ENCODE results near the gene RAB31.

The RAB31 gene

GRCh38 chr18:9775178-9775577 is 67.1 kb downstream of the RAB31 start:
- DNase-seq (ENCODE audit: insufficient read length, low spot score) (no peak), FAIRE-seq (no peak)

GRCh38 chr18:9779630-9780029 is 71.5 kb downstream of the RAB31 start:
- TF ChIP-seq, protein P1, sequence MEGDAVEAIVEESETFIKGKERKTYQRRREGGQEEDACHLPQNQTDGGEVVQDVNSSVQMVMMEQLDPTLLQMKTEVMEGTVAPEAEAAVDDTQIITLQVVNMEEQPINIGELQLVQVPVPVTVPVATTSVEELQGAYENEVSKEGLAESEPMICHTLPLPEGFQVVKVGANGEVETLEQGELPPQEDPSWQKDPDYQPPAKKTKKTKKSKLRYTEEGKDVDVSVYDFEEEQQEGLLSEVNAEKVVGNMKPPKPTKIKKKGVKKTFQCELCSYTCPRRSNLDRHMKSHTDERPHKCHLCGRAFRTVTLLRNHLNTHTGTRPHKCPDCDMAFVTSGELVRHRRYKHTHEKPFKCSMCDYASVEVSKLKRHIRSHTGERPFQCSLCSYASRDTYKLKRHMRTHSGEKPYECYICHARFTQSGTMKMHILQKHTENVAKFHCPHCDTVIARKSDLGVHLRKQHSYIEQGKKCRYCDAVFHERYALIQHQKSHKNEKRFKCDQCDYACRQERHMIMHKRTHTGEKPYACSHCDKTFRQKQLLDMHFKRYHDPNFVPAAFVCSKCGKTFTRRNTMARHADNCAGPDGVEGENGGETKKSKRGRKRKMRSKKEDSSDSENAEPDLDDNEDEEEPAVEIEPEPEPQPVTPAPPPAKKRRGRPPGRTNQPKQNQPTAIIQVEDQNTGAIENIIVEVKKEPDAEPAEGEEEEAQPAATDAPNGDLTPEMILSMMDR (IDR thresholded peaks at IDR 0.05; ENCODE audit: insufficient read depth, missing control alignments) = no peak
- DNase-seq (ENCODE audit: insufficient read length, low spot score) = no peak
- FAIRE-seq = no peak

More at GRCh38 chr18:9775178-9775577, 67.1 kb downstream of the RAB31 start:
- TF ChIP-seq, protein P1 (IDR thresholded peaks at IDR 0.05; ENCODE audit: insufficient read depth, missing control alignments) = no peak

DNA sequence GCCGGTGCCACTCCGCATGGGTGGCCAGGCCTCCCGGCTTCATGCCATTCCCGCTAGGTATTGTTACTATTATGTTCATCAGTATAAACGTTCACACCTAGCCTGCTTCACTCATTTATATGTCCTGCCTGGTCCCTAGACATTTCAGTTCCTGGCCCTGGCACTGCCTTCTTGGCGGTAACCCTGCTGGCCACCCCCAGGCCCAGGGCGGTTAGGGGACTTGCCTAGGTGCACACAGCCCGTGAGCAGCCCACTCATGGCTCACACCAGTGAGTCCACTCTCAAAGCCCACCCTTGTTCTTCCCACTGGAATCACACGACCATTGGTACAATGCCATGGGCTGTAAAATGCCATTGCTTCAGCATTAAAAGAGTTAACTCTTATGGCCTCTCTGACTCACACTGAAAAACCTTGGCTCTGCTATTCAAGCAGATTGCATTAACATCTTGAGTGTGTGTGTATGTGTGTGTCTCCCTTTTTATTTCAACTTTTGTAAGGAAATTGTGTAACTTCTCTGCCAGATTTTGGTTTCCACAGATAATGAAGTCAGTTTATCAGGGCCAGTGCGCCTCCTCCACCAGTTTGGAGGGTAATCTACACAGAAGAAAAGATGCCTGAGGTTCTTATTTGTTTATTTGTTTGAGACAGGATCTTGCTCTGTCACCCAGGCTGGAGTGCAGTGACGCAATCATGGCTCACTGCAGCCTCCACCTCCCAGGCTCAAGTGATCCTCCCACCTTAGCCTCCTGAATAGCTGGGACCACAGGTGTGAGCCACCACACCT is 74.2 kb downstream of the RAB31 start:
- TF ChIP-seq, protein P1 (IDR thresholded peaks at IDR 0.05; ENCODE audit: insufficient read depth, missing control alignments) = no peak
- no peak for DNase-seq (ENCODE audit: insufficient read length, low spot score)
- no peak for FAIRE-seq

DNA sequence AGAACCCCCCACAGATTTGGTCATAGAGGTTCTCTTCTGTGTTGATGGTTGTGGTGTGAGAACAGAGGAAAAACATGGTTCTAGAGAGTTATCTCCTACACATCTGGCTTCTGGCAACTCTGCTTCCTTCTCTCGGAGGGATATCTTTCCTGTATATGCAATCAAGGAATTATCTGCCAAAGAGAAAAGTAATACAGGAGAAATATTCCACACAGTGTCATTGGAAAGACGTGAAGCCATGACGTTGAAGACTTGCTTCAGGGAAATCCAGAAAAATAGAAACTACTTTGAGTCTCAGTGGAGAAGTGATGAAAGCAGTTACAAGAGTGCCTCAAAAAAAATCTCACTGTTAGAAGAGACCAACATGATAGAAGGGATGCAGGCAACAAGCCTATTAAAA is 78.5 kb downstream of the RAB31 start:
- DNase-seq (ENCODE audit: insufficient read length, low spot score) (no peak), FAIRE-seq (no peak)
- TF ChIP-seq, protein P1 (IDR thresholded peaks at IDR 0.05; ENCODE audit: insufficient read depth, missing control alignments) = no peak

DNA sequence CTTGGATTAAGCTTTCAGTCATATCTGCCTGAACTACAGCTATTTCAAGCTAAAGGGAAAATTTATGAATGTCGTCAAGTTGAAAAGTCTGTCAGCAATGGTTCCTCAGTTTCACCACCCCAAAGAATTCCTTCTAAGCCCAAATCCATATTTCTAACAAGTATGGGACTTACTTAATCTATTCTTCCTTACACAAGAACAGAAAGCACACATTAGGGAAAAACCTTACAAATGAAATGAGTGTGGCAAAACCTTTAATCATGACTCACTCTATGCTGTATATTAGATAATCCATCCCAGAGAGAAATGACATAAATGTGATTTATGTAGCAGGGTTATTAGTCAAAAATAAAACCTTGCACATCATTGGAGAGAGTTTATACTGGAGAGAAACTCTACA is 78.9 kb downstream of the RAB31 start:
- TF ChIP-seq, protein P1 (IDR thresholded peaks at IDR 0.05; ENCODE audit: insufficient read depth, missing control alignments) = no peak
- DNase-seq (ENCODE audit: insufficient read length, low spot score) (no peak), FAIRE-seq (no peak)

DNA sequence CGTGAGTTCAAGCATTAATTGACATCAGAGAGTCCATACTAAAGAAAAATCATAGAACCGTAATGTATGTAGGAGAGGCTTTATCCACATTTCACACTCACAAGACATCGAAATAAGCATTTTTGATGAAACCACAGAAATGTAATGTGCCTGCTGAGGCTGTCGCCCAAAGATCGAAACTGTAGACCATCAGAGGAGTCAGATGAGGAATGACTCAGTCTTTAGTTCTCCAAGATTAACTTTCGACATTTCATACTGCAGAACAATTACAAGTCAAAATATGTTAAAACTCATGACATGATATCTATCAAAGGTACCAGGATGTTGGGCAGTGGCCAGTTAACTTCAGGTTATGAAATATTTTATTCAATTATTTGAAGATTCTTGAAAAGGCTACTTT is 79.6 kb downstream of the RAB31 start:
- FAIRE-seq (no peak), DNase-seq (ENCODE audit: insufficient read length, low spot score) (no peak)
- TF ChIP-seq, protein P1 (IDR thresholded peaks at IDR 0.05; ENCODE audit: insufficient read depth, missing control alignments) = no peak

GRCh38 chr18:9788140-9788539 is 80.0 kb downstream of the RAB31 start:
- FAIRE-seq (no peak), DNase-seq (ENCODE audit: insufficient read length, low spot score) (no peak)
- TF ChIP-seq, protein P1 (IDR thresholded peaks at IDR 0.05; ENCODE audit: insufficient read depth, missing control alignments) = no peak
